IMR-90 (cell line): ENCODE results near the gene CCDC92.

Experiments used
- CEBPB ChIP-seq: IDR thresholded peaks from 2 replicates; pipeline ENCODE4 v1.6.1; 2012; ENCODE audit warnings: low read depth, low read length, improper control_type of control experiment
- MAFK ChIP-seq: IDR thresholded peaks from 2 replicates; pipeline ENCODE4 v1.6.1; 2012; ENCODE audit warnings: low read depth, low read length, improper control_type of control experiment
- MAZ ChIP-seq: IDR thresholded peaks from 2 replicates; pipeline ENCODE4 v1.6.1; 2012; ENCODE audit warnings: low read depth, mild to moderate bottlenecking, low read length, improper control_type of control experiment, moderate library complexity, borderline replicate concordance
- MXI1 ChIP-seq: IDR thresholded peaks from 2 replicates; pipeline ENCODE4 v1.6.1; 2012; ENCODE audit warnings: low read depth, mild to moderate bottlenecking, low read length, moderate library complexity, borderline replicate concordance
- POLR2A ChIP-seq: IDR thresholded peaks from 2 replicates; pipeline ENCODE4 v1.6.1; 2012; ENCODE audit warnings: mild to moderate bottlenecking, low read depth, low read length
- RAD21 ChIP-seq: IDR thresholded peaks from 2 replicates; pipeline ENCODE4 v1.6.1; 2012; ENCODE audit warnings: low read length, improper control_type of control experiment
- RCOR1 ChIP-seq: IDR thresholded peaks from 2 replicates; pipeline ENCODE4 v1.6.1; 2012; ENCODE audit warnings: mild to moderate bottlenecking, low read length, improper control_type of control experiment; ENCODE audit not compliant: insufficient replicate concordance
- RFX5 ChIP-seq: IDR thresholded peaks from 2 replicates; pipeline ENCODE4 v1.8.0; 2012; ENCODE audit warnings: low read depth, mild to moderate bottlenecking, low read length, moderate library complexity
- SMC3 ChIP-seq: fragments of 150-350 bp; IDR thresholded peaks from 2 replicates; pipeline ENCODE4 v1.6.1; 2016; ENCODE audit warnings: low read depth, mild to moderate bottlenecking, antibody characterized with exemption, low read length, moderate library complexity
- TF ChIP-seq, protein P1 (sequence below): conservative IDR thresholded peaks from 2 replicates; pipeline ENCODE4 v1.5.1; 2012; ENCODE audit warnings: mild to moderate bottlenecking, low read depth, low read length, improper control_type of control experiment

DNA sequence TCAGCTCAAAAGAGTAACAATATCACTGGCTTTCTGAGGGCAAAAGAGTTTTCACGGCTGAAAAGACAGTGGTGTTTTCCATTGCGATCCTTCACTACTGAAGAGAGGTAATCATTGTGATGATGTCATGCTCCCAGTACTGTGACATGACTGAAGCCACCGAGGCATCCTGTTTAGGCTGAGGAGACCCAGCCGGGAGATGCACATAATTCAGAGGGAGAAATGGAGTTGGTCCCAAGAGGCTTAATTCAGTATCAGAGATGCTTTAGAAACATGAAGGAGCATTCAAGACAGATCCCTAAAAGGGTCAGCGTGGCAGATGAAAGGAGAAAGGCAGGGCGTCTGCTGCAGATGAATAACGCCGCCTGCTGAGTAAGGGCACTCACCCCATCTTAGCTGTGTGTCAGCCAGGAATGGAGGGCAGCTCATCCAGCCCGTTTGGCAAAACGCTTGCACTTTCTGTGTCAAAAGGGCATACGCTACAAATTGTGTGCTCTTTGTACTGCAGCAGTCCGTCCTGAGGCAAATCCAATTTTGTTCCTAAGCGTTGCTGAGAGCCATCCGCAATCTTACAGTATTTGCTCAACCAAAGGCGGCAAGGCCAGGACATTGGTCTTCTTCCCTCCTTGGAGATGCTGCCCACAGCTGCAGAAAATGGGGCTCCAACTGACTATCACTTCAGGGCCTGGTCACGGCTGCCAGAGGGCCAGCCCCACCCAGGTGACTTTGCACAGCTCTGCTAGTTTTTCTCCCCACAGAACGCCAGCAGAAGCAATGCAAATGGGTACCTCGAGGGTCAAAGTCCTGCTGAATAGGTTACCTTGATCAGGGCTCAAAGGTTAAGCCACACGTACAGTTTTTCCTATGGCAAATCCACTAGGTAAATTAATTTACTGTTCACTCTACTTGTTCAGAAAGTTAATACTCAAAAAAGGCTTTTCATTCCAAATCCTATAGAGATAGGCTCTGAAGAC is 23.5 kb downstream of the CCDC92 start:
- no peak for TF ChIP-seq CEBPB
- no peak for TF ChIP-seq POLR2A
- TF ChIP-seq, protein P1, sequence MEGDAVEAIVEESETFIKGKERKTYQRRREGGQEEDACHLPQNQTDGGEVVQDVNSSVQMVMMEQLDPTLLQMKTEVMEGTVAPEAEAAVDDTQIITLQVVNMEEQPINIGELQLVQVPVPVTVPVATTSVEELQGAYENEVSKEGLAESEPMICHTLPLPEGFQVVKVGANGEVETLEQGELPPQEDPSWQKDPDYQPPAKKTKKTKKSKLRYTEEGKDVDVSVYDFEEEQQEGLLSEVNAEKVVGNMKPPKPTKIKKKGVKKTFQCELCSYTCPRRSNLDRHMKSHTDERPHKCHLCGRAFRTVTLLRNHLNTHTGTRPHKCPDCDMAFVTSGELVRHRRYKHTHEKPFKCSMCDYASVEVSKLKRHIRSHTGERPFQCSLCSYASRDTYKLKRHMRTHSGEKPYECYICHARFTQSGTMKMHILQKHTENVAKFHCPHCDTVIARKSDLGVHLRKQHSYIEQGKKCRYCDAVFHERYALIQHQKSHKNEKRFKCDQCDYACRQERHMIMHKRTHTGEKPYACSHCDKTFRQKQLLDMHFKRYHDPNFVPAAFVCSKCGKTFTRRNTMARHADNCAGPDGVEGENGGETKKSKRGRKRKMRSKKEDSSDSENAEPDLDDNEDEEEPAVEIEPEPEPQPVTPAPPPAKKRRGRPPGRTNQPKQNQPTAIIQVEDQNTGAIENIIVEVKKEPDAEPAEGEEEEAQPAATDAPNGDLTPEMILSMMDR = no peak
- TF ChIP-seq MXI1 = no peak
- no peak for TF ChIP-seq MAFK
- no peak for TF ChIP-seq RCOR1
- TF ChIP-seq RAD21 = no peak
- no peak for TF ChIP-seq RFX5
- no peak for TF ChIP-seq MAZ
- TF ChIP-seq SMC3 = no peak
